ENCODE data around the gene CKS1B.

Gene CKS1B

DNA sequence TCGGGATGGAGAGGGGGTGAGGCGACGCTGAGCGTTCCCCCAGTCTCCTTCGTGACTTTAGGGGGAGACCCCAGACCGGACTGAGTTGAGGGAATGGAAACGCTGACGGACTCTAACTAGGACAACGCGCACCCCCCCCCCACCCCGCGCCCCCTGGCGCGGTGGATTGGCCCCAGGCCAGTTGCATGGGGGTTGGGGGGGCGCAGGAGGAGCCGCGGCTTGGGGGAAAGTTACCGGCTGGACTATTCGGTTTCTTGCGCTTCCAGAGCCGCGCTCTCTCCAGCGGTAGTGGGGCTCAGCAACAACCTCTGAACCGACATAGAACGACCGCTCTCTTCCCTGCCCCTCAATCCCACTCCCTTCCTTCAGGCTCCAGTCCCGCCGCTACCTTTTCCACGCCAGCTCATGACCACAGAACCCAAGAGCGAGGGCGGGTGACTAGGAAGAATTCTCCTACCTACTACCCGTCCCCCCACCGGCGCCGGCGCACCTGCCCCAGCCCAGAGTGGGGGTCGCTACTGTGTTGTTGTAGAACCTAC is 28.8 kb downstream of the CKS1B start:
- H3K27ac Mint-ChIP-seq: peak overlapping the region; percentile 83
- no peaks in the 10 kb centered on the region for H3K27me3 Mint-ChIP-seq (ENCODE audit: low read depth, poor library complexity)
- no peaks in the 10 kb centered on the region for H3K36me3 Mint-ChIP-seq (ENCODE audit: low read depth)
- peak overlapping the region; percentile 94 for H3K4me3 Mint-ChIP-seq
- H3K4me1 Mint-ChIP-seq: peaks cover 39% of the 10 kb centered on the region
- DNase-seq: peak; percentile 59
- no peaks in the 10 kb centered on the region for H3K9me3 Mint-ChIP-seq
- TF ChIP-seq, protein P1, sequence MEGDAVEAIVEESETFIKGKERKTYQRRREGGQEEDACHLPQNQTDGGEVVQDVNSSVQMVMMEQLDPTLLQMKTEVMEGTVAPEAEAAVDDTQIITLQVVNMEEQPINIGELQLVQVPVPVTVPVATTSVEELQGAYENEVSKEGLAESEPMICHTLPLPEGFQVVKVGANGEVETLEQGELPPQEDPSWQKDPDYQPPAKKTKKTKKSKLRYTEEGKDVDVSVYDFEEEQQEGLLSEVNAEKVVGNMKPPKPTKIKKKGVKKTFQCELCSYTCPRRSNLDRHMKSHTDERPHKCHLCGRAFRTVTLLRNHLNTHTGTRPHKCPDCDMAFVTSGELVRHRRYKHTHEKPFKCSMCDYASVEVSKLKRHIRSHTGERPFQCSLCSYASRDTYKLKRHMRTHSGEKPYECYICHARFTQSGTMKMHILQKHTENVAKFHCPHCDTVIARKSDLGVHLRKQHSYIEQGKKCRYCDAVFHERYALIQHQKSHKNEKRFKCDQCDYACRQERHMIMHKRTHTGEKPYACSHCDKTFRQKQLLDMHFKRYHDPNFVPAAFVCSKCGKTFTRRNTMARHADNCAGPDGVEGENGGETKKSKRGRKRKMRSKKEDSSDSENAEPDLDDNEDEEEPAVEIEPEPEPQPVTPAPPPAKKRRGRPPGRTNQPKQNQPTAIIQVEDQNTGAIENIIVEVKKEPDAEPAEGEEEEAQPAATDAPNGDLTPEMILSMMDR (IDR thresholded peaks at IDR 0.05): no peak

DNA sequence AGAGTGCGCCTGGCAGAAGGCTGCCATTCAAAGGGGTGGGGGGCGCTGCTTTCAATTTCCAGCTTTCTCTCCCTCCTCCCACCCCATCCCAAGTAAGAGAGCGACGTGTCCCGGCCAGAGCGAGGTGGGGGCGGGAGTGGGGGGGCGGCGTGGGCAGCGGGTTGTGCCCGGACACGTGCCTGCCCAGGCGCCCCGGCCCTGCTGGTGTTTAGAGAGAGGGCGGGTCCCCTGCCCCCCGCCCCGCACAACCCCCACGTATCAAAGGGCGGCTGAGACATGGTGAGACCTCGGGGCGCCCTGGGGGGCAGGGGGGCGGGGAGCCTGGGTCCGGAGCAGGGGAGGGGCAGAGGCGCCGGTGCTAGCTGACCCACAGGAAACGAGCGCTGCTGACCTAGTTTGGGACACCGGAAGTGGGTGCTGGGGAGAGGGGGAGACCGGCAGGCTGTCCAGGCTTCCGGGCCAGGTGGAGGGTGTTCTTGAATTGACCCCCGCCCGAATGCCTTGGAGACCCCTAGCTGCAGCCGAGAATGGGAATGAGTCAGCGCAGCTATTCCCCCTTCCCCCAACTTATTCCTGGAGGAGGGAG is 29.4 kb downstream of the CKS1B start:
- DNase-seq: peak; percentile 48
- H3K9me3 Mint-ChIP-seq: no peaks in the 10 kb centered on the region
- peak overlapping the region; percentile 94 for H3K4me3 Mint-ChIP-seq
- no peaks in the 10 kb centered on the region for H3K36me3 Mint-ChIP-seq (ENCODE audit: low read depth)
- H3K27ac Mint-ChIP-seq: no peak overlapping the region
- peaks cover 39% of the 10 kb centered on the region for H3K4me1 Mint-ChIP-seq
- H3K27me3 Mint-ChIP-seq (ENCODE audit: low read depth, poor library complexity): peaks cover 1% of the 10 kb centered on the region
- TF ChIP-seq, protein P1 (IDR thresholded peaks at IDR 0.05): no peak

DNA sequence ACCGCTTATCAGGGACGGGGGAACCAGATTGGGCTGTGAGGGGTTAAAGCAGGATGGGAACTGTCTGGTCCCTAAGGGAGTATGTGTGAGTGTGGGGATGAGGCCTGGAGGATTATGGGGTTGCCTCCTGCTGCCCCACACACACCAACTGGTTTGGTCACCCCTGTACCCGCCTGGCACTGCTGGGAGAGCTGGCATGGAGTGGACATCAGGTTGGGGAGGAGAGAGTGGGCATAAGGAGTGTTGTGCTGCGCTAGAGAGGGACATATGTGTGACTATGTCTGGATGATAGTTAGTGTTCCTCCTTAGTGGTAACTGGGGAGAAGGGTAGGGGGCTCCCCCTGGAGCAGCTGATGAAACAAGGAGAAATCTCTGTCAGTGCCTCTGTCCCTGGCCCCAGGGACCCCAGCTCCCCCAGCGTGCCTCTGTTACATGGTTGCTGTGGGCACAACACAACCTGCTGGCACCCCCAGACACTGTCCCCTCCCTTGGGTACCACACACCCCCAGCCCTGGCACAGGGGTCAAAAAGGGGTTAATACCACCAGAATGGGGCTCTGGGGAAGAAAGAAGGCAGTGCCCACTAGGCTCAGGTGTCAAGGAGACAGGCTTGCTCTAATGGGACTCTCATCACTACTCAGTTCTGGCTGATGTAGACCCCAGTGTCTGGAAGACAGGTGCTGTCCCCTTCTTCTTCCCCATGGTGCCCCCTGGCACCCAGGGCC is 30.0 kb downstream of the CKS1B start:
- no peak for DNase-seq
- no peak overlapping the region for H3K27ac Mint-ChIP-seq
- peaks cover 3% of the 10 kb centered on the region for H3K27me3 Mint-ChIP-seq (ENCODE audit: low read depth, poor library complexity)
- H3K9me3 Mint-ChIP-seq: no peaks in the 10 kb centered on the region
- TF ChIP-seq, protein P1 (IDR thresholded peaks at IDR 0.05): no peak
- H3K4me3 Mint-ChIP-seq: peak overlapping the region; percentile 80
- no peaks in the 10 kb centered on the region for H3K36me3 Mint-ChIP-seq (ENCODE audit: low read depth)
- peaks cover 42% of the 10 kb centered on the region for H3K4me1 Mint-ChIP-seq

DNA sequence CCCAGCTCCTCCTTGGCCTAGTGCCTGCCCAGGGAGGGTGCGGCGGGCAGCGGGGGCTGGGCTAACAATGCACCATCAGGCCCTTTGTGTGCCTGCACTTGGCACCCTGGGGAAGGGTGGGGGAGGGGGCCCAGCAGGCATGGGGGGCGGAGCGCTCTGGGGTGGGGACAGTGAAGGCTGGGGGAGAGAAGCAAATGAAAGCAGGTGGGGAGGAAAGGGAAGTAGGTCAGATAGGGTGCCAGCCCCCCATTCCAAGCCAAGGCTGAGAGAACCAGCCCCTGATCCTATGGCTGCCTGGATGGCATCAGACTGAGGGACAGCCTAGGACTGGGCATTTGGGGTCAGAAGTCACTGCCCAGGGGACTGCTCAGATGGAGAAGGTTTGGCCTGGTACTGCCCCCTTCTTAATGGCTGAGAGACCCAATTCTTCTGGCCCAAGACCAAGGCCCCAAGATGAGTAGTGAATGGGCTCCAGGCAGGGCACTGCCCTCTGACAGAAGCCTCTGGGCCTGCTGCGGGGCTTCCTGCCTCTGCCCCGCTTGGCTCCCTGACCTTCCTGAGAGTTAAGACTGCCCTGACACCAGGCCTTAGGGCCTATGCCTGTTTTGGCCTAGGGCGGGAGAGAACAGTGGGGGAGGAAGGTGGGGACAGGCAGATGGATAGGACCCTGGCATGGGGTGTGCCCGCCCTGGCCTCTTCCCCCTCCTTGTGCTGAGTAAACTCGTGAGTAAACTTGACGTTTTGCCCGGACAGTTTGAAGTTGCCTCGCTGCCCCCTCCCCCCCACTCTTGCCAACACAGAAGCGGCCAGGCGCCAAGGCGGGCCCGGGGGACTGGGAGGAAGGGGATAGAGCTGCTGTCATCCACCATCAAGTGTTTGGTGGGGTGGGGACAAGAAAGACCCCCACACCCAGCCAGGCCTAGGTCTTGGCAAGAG is 30.9 kb downstream of the CKS1B start:
- peaks cover 42% of the 10 kb centered on the region for H3K4me1 Mint-ChIP-seq
- no peak overlapping the region for H3K4me3 Mint-ChIP-seq
- peaks cover 7% of the 10 kb centered on the region for H3K27me3 Mint-ChIP-seq (ENCODE audit: low read depth, poor library complexity)
- TF ChIP-seq, protein P1 (IDR thresholded peaks at IDR 0.05): no peak
- no peak overlapping the region for H3K27ac Mint-ChIP-seq
- DNase-seq: no peak
- no peaks in the 10 kb centered on the region for H3K9me3 Mint-ChIP-seq
- H3K36me3 Mint-ChIP-seq (ENCODE audit: low read depth): no peaks in the 10 kb centered on the region

DNA sequence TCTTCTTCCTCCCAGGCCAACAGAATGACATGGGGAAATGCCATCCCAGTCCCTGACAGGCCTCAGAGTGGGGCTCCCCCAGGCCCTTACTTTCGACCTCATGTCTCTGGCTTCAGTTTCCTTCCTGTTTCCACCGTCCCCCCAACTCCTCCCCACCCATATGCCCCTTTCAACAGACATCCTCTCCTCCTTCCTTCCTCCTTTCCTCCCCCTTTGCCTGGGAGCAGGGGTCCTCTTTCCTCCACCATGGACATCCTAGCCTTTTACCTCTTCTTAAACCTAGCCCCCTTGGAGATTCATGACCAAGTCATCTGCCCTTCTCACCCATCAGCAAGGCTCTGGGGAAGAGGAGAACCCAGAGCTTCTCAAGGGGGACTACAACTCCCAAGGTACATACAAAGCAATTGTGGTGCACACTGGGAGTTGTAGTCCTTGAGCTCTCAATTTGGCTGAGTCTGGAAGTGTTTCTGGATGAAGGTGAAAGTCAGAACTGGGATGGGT is 32.2 kb downstream of the CKS1B start:
- H3K4me1 Mint-ChIP-seq: peaks cover 48% of the 10 kb centered on the region
- TF ChIP-seq, protein P1 (IDR thresholded peaks at IDR 0.05): no peak
- no peak overlapping the region for H3K27ac Mint-ChIP-seq
- H3K27me3 Mint-ChIP-seq (ENCODE audit: low read depth, poor library complexity): peaks cover 7% of the 10 kb centered on the region
- no peak overlapping the region for H3K4me3 Mint-ChIP-seq
- no peaks in the 10 kb centered on the region for H3K36me3 Mint-ChIP-seq (ENCODE audit: low read depth)
- no peak for DNase-seq
- no peaks in the 10 kb centered on the region for H3K9me3 Mint-ChIP-seq
